ENCODE results near the gene SOX13. TPM values are rescaled to one million over a fixed set of nuclear protein-coding genes. Genes with fewer than 3 reads are reported as not detected.

The SOX13 gene
- total and polyA plus RNA-seq, 8 donors = 12.0 to 27.2 (median 17.2) TPM

DNA sequence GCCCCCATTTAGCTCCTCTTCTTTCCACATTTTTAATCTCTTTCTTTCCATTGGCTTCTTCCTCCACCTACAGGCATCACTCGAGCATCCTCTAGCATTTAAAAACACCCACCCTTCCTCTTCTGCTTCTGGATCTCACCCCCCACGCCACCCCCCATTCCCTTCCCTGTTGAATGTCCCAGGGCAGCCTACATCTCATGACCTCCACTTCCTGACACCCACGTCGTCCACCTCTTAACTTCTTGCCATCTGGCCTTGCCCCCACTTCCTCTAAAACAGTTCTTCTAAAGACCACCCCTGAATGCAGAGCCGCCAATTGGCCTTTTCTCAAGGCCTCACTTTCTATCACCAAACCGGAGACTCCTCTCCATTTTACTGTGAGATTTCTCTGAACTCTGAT, 85.0 kb downstream of the SOX13 start:
- Histone ChIP-seq H3K9me3 (no peaks in the 10 kb centered on the region), H3K27ac (no peak overlapping the region), H3K4me1 (no peaks in the 10 kb centered on the region), H3K36me3 (no peaks in the 10 kb centered on the region), H3K27me3 (no peaks in the 10 kb centered on the region), H3K4me3 (no peak overlapping the region)
- ATAC-seq = no peak
- 59 to 68% methylated on average over 6 of the region's 6 CpGs for WGBS, 2 donors
- TF ChIP-seq, protein P1, sequence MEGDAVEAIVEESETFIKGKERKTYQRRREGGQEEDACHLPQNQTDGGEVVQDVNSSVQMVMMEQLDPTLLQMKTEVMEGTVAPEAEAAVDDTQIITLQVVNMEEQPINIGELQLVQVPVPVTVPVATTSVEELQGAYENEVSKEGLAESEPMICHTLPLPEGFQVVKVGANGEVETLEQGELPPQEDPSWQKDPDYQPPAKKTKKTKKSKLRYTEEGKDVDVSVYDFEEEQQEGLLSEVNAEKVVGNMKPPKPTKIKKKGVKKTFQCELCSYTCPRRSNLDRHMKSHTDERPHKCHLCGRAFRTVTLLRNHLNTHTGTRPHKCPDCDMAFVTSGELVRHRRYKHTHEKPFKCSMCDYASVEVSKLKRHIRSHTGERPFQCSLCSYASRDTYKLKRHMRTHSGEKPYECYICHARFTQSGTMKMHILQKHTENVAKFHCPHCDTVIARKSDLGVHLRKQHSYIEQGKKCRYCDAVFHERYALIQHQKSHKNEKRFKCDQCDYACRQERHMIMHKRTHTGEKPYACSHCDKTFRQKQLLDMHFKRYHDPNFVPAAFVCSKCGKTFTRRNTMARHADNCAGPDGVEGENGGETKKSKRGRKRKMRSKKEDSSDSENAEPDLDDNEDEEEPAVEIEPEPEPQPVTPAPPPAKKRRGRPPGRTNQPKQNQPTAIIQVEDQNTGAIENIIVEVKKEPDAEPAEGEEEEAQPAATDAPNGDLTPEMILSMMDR (IDR thresholded peaks at IDR 0.05) = no peak
- no peak for FAIRE-seq
- intact Hi-C loops (cut with DNase I) = loop anchor here in 2 of 3 donors (5.0 kb wide), 2 partner anchors 199 to 209 kb away; partner anchors contain the start of gene PLEKHA6 (in 1 of the 2)
- no peak for DNase-seq

DNA sequence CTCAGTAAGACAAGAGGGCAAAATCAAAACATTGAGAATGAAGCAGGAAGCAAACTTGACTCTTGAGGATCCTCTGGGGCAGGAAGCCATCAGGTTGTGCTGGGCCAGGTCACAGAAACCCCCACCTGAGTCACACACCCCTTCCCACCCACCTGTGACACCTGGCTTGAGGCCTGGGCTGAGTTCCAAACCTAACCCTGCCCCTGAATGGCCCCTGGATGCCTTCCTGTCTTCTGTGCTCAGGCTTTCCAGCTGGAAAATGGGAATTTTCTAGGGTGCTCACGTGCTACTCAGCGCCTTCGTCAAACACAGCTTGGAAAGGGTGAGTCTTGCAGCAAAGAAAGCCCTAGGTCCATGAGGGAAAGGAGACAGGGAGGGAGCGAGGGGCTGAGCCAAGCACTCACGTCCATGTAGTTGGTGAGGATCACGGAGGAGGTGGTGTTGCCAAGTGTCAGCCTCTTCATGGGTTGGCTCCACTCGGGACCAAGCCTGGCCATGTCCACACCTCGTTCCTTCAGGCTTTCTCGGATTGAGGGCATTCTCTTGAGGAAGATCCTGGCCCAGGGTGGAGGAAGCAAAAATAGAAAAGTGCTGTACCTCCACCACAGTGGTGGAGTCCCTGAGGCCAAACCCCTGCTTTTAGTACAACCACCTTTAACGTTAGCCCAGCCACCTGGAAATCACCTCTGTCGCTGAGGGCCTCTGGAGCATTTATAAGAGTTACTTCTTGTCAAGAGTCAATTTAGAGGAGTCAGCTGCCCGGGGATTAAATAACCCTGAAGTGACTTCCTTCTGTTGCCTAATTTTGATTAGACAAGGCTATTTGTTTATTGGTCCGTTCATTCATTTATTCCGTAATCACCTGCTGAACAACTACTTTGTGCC, 88.9 kb downstream of the SOX13 start:
- H3K9me3 ChIP-seq = no peaks in the 10 kb centered on the region
- H3K4me3 ChIP-seq = no peak overlapping the region
- FAIRE-seq = no peak
- 44 to 47% methylated on average over 14 of the region's 14 CpGs for WGBS, 2 donors
- DNase-seq = peak in 1 of 6 donors; percentile 43
- ATAC-seq = peak in 2 of 4 donors; percentile 9 to 19
- no peaks in the 10 kb centered on the region for H3K36me3 ChIP-seq
- no peaks in the 10 kb centered on the region for H3K4me1 ChIP-seq
- TF ChIP-seq, protein P1 (IDR thresholded peaks at IDR 0.05) = no peak
- intact Hi-C loops (cut with DNase I) = loop anchor here in 1 of 3 donors (5.0 kb wide), 1 partner anchor 45 kb away; no protein-coding TSS in a partner anchor
- H3K27me3 ChIP-seq = no peaks in the 10 kb centered on the region
- H3K27ac ChIP-seq = peak overlapping the region in 1 of 4 donors; percentile 7

DNA sequence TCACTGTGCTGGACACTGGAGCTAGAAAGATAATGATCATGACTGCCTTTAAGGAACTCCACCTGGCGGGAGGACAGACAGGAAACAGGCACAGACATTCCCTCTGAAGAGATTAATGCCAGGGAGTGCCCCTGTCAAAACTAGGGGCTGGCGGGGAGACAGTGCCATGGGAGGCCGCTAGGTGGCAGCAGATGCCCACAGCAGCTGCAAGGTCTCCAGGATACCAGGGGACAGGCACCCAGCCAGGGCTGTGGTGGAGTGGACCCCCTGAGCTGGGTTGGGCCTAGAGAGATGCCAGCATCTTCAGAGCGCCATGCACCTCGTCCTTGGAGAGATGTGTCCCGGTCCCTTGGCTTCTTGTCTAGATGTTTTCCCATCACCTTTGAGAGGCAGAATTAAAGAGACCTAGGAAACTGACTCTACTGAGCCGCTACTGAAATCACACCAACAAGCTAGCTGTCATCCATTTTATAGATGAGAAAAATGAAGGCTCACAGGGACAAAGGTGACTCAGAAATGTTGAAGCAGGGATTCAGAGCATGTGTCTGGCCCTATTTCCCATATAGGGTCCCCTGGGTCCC, 89.7 kb downstream of the SOX13 start:
- ATAC-seq (peak; percentile 93 to 99 (median 98)), FAIRE-seq (no peak)
- intact Hi-C loops (cut with DNase I) = loop anchor here in 1 of 3 donors (5.0 kb wide), 1 partner anchor 45 kb away; no protein-coding TSS in a partner anchor

DNA sequence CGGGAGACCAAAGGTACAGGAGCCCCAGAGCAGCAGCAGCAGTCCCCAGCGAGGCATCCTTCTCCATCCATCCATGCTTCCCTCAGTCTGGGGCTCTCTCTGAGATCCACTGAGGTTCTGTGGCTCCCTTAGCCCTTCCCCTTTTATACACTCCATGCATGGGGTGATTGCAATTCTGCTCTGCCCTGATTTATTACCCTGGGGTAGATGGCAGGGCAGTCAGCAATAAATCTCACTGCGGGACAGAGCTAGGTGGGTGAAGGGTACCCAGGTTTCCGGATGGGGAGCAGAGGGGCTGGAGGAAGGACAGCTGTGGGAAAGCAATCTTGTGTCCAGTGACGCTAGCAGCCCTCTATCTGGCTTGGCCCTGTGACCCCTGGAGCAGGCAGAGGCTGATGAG, 93.3 kb downstream of the SOX13 start, which contains the start of gene REN:
Gene REN (minus strand): TSS at position 119 of the 400 bp plus-strand sequence. CDS start 44 bp downstream, at position 75.
- Histone ChIP-seq H3K27me3 (no peaks in the 10 kb centered on the region), H3K36me3 (no peaks in the 10 kb centered on the region), H3K9me3 (no peaks in the 10 kb centered on the region), H3K4me1 (no peaks in the 10 kb centered on the region), H3K27ac (no peak within 1 kb of the TSS), H3K4me3 (no peak within 1 kb of the TSS)
- intact Hi-C loops (cut with DNase I) = no loop called here
- FAIRE-seq (no peak), DNase-seq (no peak), ATAC-seq (no peak)
- 69 to 77% methylated on average over 5 of the region's 5 CpGs for WGBS, 2 donors
- TF ChIP-seq, protein P1 (IDR thresholded peaks at IDR 0.05) = no peak

More for the DNA sequence above, 89.7 kb downstream of the SOX13 start:
- 9 to 10% methylated on average over 7 of the region's 7 CpGs for WGBS, 2 donors
- peak; percentile 70 to 94 (median 86) for DNase-seq
- Histone ChIP-seq H3K4me3 (no peak overlapping the region), H3K4me1 (no peaks in the 10 kb centered on the region), H3K9me3 (no peaks in the 10 kb centered on the region), H3K27ac (peak overlapping the region in 1 of 4 donors; percentile 7), H3K36me3 (no peaks in the 10 kb centered on the region), H3K27me3 (no peaks in the 10 kb centered on the region)
- TF ChIP-seq, protein P1 (IDR thresholded peaks at IDR 0.05) = peak; percentile 98 to 100 (median 99)

All from pancreas (tissue), 10 donors.